Endometrium (tissue), 2 donors: ENCODE data around the gene EIF4A2.

Source experiments
- FAIRE-seq: peaks from 2 replicates; lab custom pipeline; 2012; peaks lifted over from hg19 to GRCh38; lab: Jason Lieb, UNC
- donor health status: control.
- donor health status: control.

EIF4A2 gene

GRCh38 chr3:186783058-186783730, at the start of gene EIF4A2:
Gene EIF4A2 (plus strand): TSS chr3:186783577. CDS start chr3:186783611, 34 bp downstream.
- FAIRE-seq = no peak

GRCh38 chr3:186742618-186743380, 40.6 kb upstream of the EIF4A2 start:
- no peak for FAIRE-seq

GRCh38 chr3:186743666-186744065, 39.7 kb upstream of the EIF4A2 start:
- FAIRE-seq = no peak

GRCh38 chr3:186746008-186746407, 37.4 kb upstream of the EIF4A2 start:
- no peak for FAIRE-seq

- no peak for FAIRE-seq
Measured at GRCh38 chr3:186750316-186750715, 33.1 kb upstream of the EIF4A2 start.

GRCh38 chr3:186751480-186751879, 31.9 kb upstream of the EIF4A2 start:
- FAIRE-seq = no peak

- FAIRE-seq = no peak
Measured at GRCh38 chr3:186754006-186754405, 29.4 kb upstream of the EIF4A2 start.

GRCh38 chr3:186754871-186755270, 28.5 kb upstream of the EIF4A2 start:
- no peak for FAIRE-seq

- no peak for FAIRE-seq
Measured at GRCh38 chr3:186757214-186757613, 26.2 kb upstream of the EIF4A2 start.

- FAIRE-seq = no peak
Measured at GRCh38 chr3:186757686-186758220, 25.6 kb upstream of the EIF4A2 start.

- FAIRE-seq = no peak
Measured at GRCh38 chr3:186759231-186759930, 24.0 kb upstream of the EIF4A2 start.

- FAIRE-seq = no peak
Measured at GRCh38 chr3:186760141-186760833, 23.1 kb upstream of the EIF4A2 start.

- no peak for FAIRE-seq
Measured at GRCh38 chr3:186760897-186761447, 22.4 kb upstream of the EIF4A2 start.

GRCh38 chr3:186772281-186772694, 11.1 kb upstream of the EIF4A2 start:
- FAIRE-seq = no peak

GRCh38 chr3:186772701-186773417, 10.5 kb upstream of the EIF4A2 start:
- no peak for FAIRE-seq

GRCh38 chr3:186775999-186776398, 7.4 kb upstream of the EIF4A2 start:
- no peak for FAIRE-seq

- FAIRE-seq = no peak
Measured at GRCh38 chr3:186779204-186779603, 4.2 kb upstream of the EIF4A2 start.

GRCh38 chr3:186782542-186783057, 777 bp upstream of the EIF4A2 start:
- no peak for FAIRE-seq

- no peak for FAIRE-seq
Measured at GRCh38 chr3:186783731-186784515, 546 bp downstream of the EIF4A2 start.
